K562 (cell line): Measurements from ENCODE around the gene CHTOP. TPM values are rescaled to one million over a fixed set of nuclear protein-coding genes. Genes with fewer than 3 reads are reported as not detected.
"Not testable (repeated sequence)": the region's sequence is repeated elsewhere in the genome, so short reads cannot be mapped to it uniquely, and the experiment has no call there.

ENCODE experiments used
- ATAC-seq: fragments of 200-7000 bp; cut with Tn5 transposase; 3 replicates; pipeline ENCODE4 v1.9.1; 2020; ENCODE audit warnings: moderate library complexity
- BruUV-seq: library from RNA; stranded (reverse); fragments of 400-500 nt; replicated peaks from 2 replicates; lab custom pipeline; 2021; lab: Mats Ljungman, UMichigan
- CTCF ChIA-PET: fragments of 300-600 bp; formaldehyde crosslinking; extraction: SDS; loops from one replicate; lab custom pipeline; 2021; ENCODE audit warnings: low intra/inter-chr PET ratio; lab: Yijun Ruan, JAX
- POLR2A ChIA-PET: fragments of 300-600, 350-650 bp; sonication (Branson Sonifier 250); formaldehyde crosslinking; extraction: SDS; loops from one replicate; lab custom pipeline; 2021; ENCODE audit warnings: antibody characterized with exemption, inconsistent platforms; lab: Yijun Ruan, JAX
- DNase-seq, 4 experiments: peaks; one replicate each; pipeline versions ENCODE4 v3.0.0 to v3.0.0-alpha.2; 2011 to 2018; ENCODE audit warnings: low spot score in 3 of 4, mixed read lengths in 3 of 4; ENCODE audit errors: extremely low read depth in 1 of 4
- FAIRE-seq: peaks from 2 replicates; lab custom pipeline; 2011; peaks lifted over from hg19 to GRCh38; lab: Jason Lieb, UNC
- H2AFZ ChIP-seq: 2 replicates; pipeline ENCODE4 v1.6.0; 2011; ENCODE audit warnings: low read depth, low read length, control low read depth, inconsistent platforms
- H3K27ac ChIP-seq: fragments of 200-600 bp; 3 replicates; pipeline ENCODE4 v1.8.0; 2011; ENCODE audit warnings: low read depth, mild to moderate bottlenecking, control low read depth, inconsistent platforms, low read length, moderate library complexity, mixed read lengths; ENCODE audit errors: extremely low read depth
- H3K27me3 ChIP-seq, 2 experiments: fragments of 300-600 bp in 1 of 2; 2 replicates in 1 of 2; 3 replicates in 1 of 2; pipeline versions ENCODE4 v1.6.0 to v1.8.0; 2011; ENCODE audit warnings: inconsistent platforms in 2 of 2, low read length in 2 of 2, mild to moderate bottlenecking in 1 of 2, mixed read lengths in 1 of 2, moderate library complexity in 1 of 2; ENCODE audit not compliant: control insufficient read depth in 2 of 2, insufficient read depth in 2 of 2
- H3K36me3 ChIP-seq: fragments of 300-600 bp; 3 replicates; pipeline ENCODE4 v1.8.0; 2011; ENCODE audit warnings: mild to moderate bottlenecking, low read length, inconsistent platforms; ENCODE audit not compliant: control insufficient read depth, insufficient read depth
- H3K4me1 ChIP-seq, 2 experiments: fragments of 200-600 bp in 1 of 2; replicated peaks in 1 of 2; 2 replicates in 1 of 2; 3 replicates in 1 of 2; pipeline versions ENCODE4 v1.5.1 to v1.8.0; 2011; ENCODE audit warnings: inconsistent platforms in 2 of 2, low read length in 2 of 2, mild to moderate bottlenecking in 1 of 2, mixed read lengths in 1 of 2, moderate library complexity in 1 of 2; ENCODE audit not compliant: control insufficient read depth in 2 of 2, insufficient read depth in 2 of 2
- H3K4me2 ChIP-seq: 2 replicates; pipeline ENCODE4 v1.6.1; 2011; ENCODE audit warnings: low read length, control low read depth, inconsistent platforms, mixed read lengths; ENCODE audit not compliant: insufficient read depth
- H3K4me3 ChIP-seq: fragments of 200-600 bp; sonication (generic), shearing (Covaris generic); 2 replicates; pipeline ENCODE4 v1.5.1; 2016; ENCODE audit warnings: control low read depth, inconsistent platforms
- H3K79me2 ChIP-seq: fragments of 200-600 bp; 3 replicates; pipeline ENCODE4 v1.8.0; 2011; ENCODE audit warnings: low read length, inconsistent platforms; ENCODE audit not compliant: control insufficient read depth, insufficient read depth
- H3K9ac ChIP-seq, 2 experiments: 2 replicates each; pipeline versions ENCODE4 v1.6.0 to v1.6.1; 2011; ENCODE audit warnings: low read depth in 2 of 2, low read length in 2 of 2, control low read depth in 1 of 2, inconsistent platforms in 1 of 2, mild to moderate bottlenecking in 1 of 2, mixed read lengths in 1 of 2; ENCODE audit not compliant: insufficient read depth in 1 of 2
- H3K9me1 ChIP-seq: one replicate; pipeline ENCODE4 v1.6.0; 2011; ENCODE audit warnings: inconsistent platforms, mild to moderate bottlenecking, low read length, moderate library complexity; ENCODE audit not compliant: control insufficient read depth, insufficient read depth
- H3K9me3 ChIP-seq: replicated peaks from 2 replicates; pipeline ENCODE4 v1.5.1; 2011; ENCODE audit warnings: low read depth, low read length, inconsistent platforms; ENCODE audit not compliant: control insufficient read depth, insufficient read depth
- H4K20me1 ChIP-seq: replicated peaks from 2 replicates; pipeline ENCODE4 v1.6.1; 2011; ENCODE audit warnings: low read length, inconsistent platforms, mixed read lengths; ENCODE audit not compliant: control insufficient read depth, insufficient read depth
- CEBPB ChIP-seq: fragments of 450-650 bp; IDR thresholded peaks from 2 replicates; pipeline ENCODE4 v1.6.1; 2016; ENCODE audit warnings: missing genetic modification characterization, missing compliant biosample characterization
- CEBPG ChIP-seq, 3 experiments: fragments of 200-800 bp in 1 of 3; sonication (Bioruptor generic) in 1 of 3; sonication (generic) in 1 of 3; formaldehyde crosslinking in 1 of 3; IDR thresholded peaks in 2 of 3; conservative IDR thresholded peaks in 1 of 3; 2 replicates each; pipeline versions ENCODE4 v1.6.1 to v1.8.0; 2016 to 2022; ENCODE audit warnings: missing compliant biosample characterization in 2 of 3, missing genetic modification characterization in 2 of 3, mild to moderate bottlenecking in 1 of 3, missing genetic modification reagents in 1 of 3
- ETS1 ChIP-seq: conservative IDR thresholded peaks from 2 replicates; pipeline ENCODE4 v1.6.1; 2011; ENCODE audit warnings: low read depth, mild to moderate bottlenecking, low read length; ENCODE audit not compliant: control insufficient read depth
- HOXB6 ChIP-seq: fragments of 250-450 bp; sonication (Bioruptor Pico); IDR thresholded peaks from 2 replicates; pipeline ENCODE4 v1.5.1; 2022; ENCODE audit warnings: mild to moderate bottlenecking, borderline replicate concordance
- NBN ChIP-seq: fragments of 450-650 bp; IDR thresholded peaks from 2 replicates; pipeline ENCODE4 v1.6.1; 2016; ENCODE audit warnings: low read depth, mild to moderate bottlenecking
- ZBTB33 ChIP-seq: sonication (generic); formaldehyde crosslinking; IDR thresholded peaks from 2 replicates; pipeline ENCODE4 v1.8.1; 2023; ENCODE audit warnings: mild to moderate bottlenecking, missing genetic modification reagents
- ZNF518B ChIP-seq: fragments of 250-450 bp; sonication (Bioruptor Pico); IDR thresholded peaks from 2 replicates; pipeline ENCODE4 v1.5.0; 2021; ENCODE audit warnings: mild to moderate bottlenecking, moderate library complexity
- ZNF764 ChIP-seq: fragments of 250-450 bp; sonication (Bioruptor Pico); IDR thresholded peaks from 2 replicates; pipeline ENCODE4 v1.4.0; 2020; ENCODE audit warnings: low read depth, mild to moderate bottlenecking, moderate library complexity
- WGBS: fragments of 100-300 bp; shearing (Covaris generic); methylation state at CpG from one replicate; pipeline ENCODE4 v1.1.6; 2016; ENCODE audit warnings: low coverage, mixed read lengths; ENCODE audit not compliant: insufficient coverage; ENCODE audit errors: missing lambda C conversion rate; 5-methylcytosine and 5-hydroxymethylcytosine counted together
- in situ Hi-C: fragments of 300-500 bp; cut with MboI; formaldehyde crosslinking; loops from 4 replicates; pipeline ENCODE4 v1.15.0; 2018; ENCODE audit warnings: inconsistent platforms, mixed read lengths
- intact Hi-C: fragments of 100-400 bp; cut with micrococcal nuclease; formaldehyde crosslinking; loops from 2 replicates; pipeline ENCODE4 v1.14.2; 2022
- polyA plus RNA-seq, 8 experiments: library from polyadenylated mRNA; depleted of rRNA in 4 of 8; stranded (reverse) in 5 of 8; unstranded in 3 of 8; fragments of >200 nt; fragmentation: Nextera tagmentation in 2 of 8; fragmentation: Illumina TruSeq in 1 of 8; extraction: Ambion mirVana in 2 of 8; extraction: Trizol in 1 of 8; gene quantifications; 2 replicates each; pipeline versions ENCODE4 v1.2.1 to v1.2.3, GENCODE V29; 2011 to 2014; ENCODE audit warnings: inconsistent platforms in 1 of 8, missing spikeins in 1 of 8
- total RNA-seq, 7 experiments: library from RNA; depleted of rRNA in 6 of 7; stranded (reverse); fragments of >200 nt in 6 of 7; fragmentation: Illumina TruSeq in 2 of 7; extraction: Trizol in 2 of 7; gene quantifications; 2 replicates each; pipeline versions ENCODE4 v1.2.1 to v1.2.3, GENCODE V29; 2011 to 2021; ENCODE audit warnings: low replicate concordance in 1 of 7

The CHTOP gene
- total and polyA plus RNA-seq, 9 of the 15 experiments (the other 6 are each of a cell fraction or from before 2014, with no cell fraction given): 10.2 to 91.8 (median 60.8) TPM

GRCh38 chr1:153588033-153588432 lies 45.8 kb upstream of the CHTOP start:
- H3K9me3 ChIP-seq; H3K27me3 ChIP-seq; H3K79me2 ChIP-seq; FAIRE-seq; H3K9ac ChIP-seq; H2AFZ ChIP-seq; H3K36me3 ChIP-seq; H4K20me1 ChIP-seq; DNase-seq; BruUV-seq; H3K4me1 ChIP-seq; in situ Hi-C loops; H3K9me1 ChIP-seq; CTCF ChIA-PET; intact Hi-C loops; H3K27ac ChIP-seq; H3K4me2 ChIP-seq; ATAC-seq; H3K4me3 ChIP-seq; POLR2A ChIA-PET; TF ChIP-seq CEBPG (CRISPR knock-in tag; IDR thresholded peaks at IDR 0.05): not testable (repeated sequence)
- TF ChIP-seq CEBPB (tag): peak; percentile 54
- 0 out of 4 replicates have a peak, but pooled peaks of 1 of the 2 experiments have one; percentile 9 for TF ChIP-seq CEBPG (tag; conservative IDR thresholded peaks at IDR 0.05 in 1 of 2, IDR thresholded peaks at IDR 0.05 in 1 of 2)
- 42% methylated on average over 9 of the region's 10 CpGs for WGBS

- ChIA-PET CTCF (no interaction called here), POLR2A (no interaction called here)
- H2AFZ ChIP-seq: no peak overlapping the region
- H3K4me2 ChIP-seq: no peak overlapping the region
- in situ Hi-C loops: no loop called here
- ATAC-seq: no peak
- no peaks in the 10 kb centered on the region for H3K9me1 ChIP-seq
- 32% methylated on average over 2 of the region's 2 CpGs for WGBS
- no peak overlapping the region for H3K27ac ChIP-seq
- no peak overlapping the region for H3K4me3 ChIP-seq
- H3K4me1 ChIP-seq: peaks cover 0 to 6% of the 10 kb centered on the region in 2 experiments; a peak in 1 of 5 replicates
- H3K36me3 ChIP-seq: no peaks in the 10 kb centered on the region
- no peak for DNase-seq
- no peak for FAIRE-seq
- H4K20me1 ChIP-seq: no peaks in the 10 kb centered on the region
- no peaks in the 10 kb centered on the region for H3K9me3 ChIP-seq
- no peaks in the 10 kb centered on the region for H3K79me2 ChIP-seq
- no peak overlapping the region for H3K9ac ChIP-seq
- BruUV-seq: no TSS peak
- intact Hi-C loops: no loop called here
- H3K27me3 ChIP-seq: no peaks in the 10 kb centered on the region
- TF ChIP-seq ZNF764 (no peak), ZBTB33 (CRISPR knock-in tag) (no peak), ZNF518B (no peak), HOXB6 (CRISPR knock-in tag) (no peak), NBN (no peak), ETS1 (no peak)
Measured at GRCh38 chr1:153588482-153588881, 45.4 kb upstream of the CHTOP start.
